GM23338 (cell line): ENCODE measurements around the gene BOLA3. TPM values are rescaled to one million over a fixed set of nuclear protein-coding genes. Genes with fewer than 3 reads are reported as not detected.

Source experiments
- ATAC-seq: fragments of 200-7000 bp; cut with Tn5 transposase; 3 replicates; pipeline ENCODE4 v1.9.1; 2020
- DNase-seq: peaks from one replicate; pipeline ENCODE4 v3.0.0-alpha.2; 2015; ENCODE audit warnings: low spot score
- H2AFZ ChIP-seq: fragments of 200-600 bp; sonication (generic); 2 replicates; pipeline ENCODE4 v1.8.0; 2016; ENCODE audit warnings: antibody characterized with exemption, mild to moderate bottlenecking, moderate library complexity
- H3F3A ChIP-seq: fragments of 200-600 bp; sonication (generic); replicated peaks from 2 replicates; pipeline ENCODE4 v1.8.0; 2017; ENCODE audit warnings: antibody characterized with exemption, mixed run types, low read depth
- H3K27ac ChIP-seq: fragments of 200-600 bp; sonication (generic); 2 replicates; pipeline ENCODE4 v1.6.1; 2016; ENCODE audit warnings: low read depth
- H3K27me3 ChIP-seq: fragments of 200-600 bp; sonication (generic); 2 replicates; pipeline ENCODE4 v1.8.0; 2016; ENCODE audit warnings: mild to moderate bottlenecking, mixed run types, moderate library complexity; ENCODE audit not compliant: insufficient read depth
- H3K36me3 ChIP-seq: fragments of 200-600 bp; sonication (generic); 2 replicates; pipeline ENCODE4 v1.8.0; 2016; ENCODE audit warnings: mild to moderate bottlenecking; ENCODE audit not compliant: insufficient read depth
- H3K4me1 ChIP-seq: fragments of 200-600 bp; sonication (generic); 2 replicates; pipeline ENCODE4 v1.8.0; 2016; ENCODE audit warnings: mild to moderate bottlenecking, moderate library complexity; ENCODE audit not compliant: insufficient read depth
- H3K4me2 ChIP-seq: fragments of 200-600 bp; sonication (generic); 2 replicates; pipeline ENCODE4 v1.7.1; 2017; ENCODE audit warnings: mixed run types
- H3K4me3 ChIP-seq: fragments of 200-600 bp; sonication (generic); 2 replicates; pipeline ENCODE4 v1.6.1; 2016; ENCODE audit warnings: mixed run types
- H3K79me2 ChIP-seq: fragments of 200-600 bp; sonication (generic); replicated peaks from 2 replicates; pipeline ENCODE4 v1.8.0; 2017; ENCODE audit warnings: mild to moderate bottlenecking; ENCODE audit not compliant: insufficient read depth
- H3K9me2 ChIP-seq: fragments of 200-600 bp; sonication (generic); 2 replicates; pipeline ENCODE4 v1.8.0; 2017; ENCODE audit not compliant: insufficient read depth
- H4K20me1 ChIP-seq: fragments of 200-600 bp; sonication (generic); replicated peaks from 2 replicates; pipeline ENCODE4 v1.8.0; 2017; ENCODE audit warnings: mild to moderate bottlenecking; ENCODE audit not compliant: insufficient read depth
- H3K27ac Mint-ChIP-seq: 2 replicates; pipeline ENCODE4 v1.8.0; 2020; ENCODE audit warnings: inconsistent platforms, mild to moderate bottlenecking, moderate library complexity, mixed read lengths
- H3K27me3 Mint-ChIP-seq: 3 replicates; pipeline ENCODE4 v1.8.0; 2022; ENCODE audit warnings: low read depth, mild to moderate bottlenecking, moderate library complexity, mixed read lengths, inconsistent platforms; ENCODE audit not compliant: insufficient read depth, poor library complexity
- H3K36me3 Mint-ChIP-seq: 3 replicates; pipeline ENCODE4 v1.8.0; 2021; ENCODE audit warnings: low read depth, mild to moderate bottlenecking, inconsistent platforms, moderate library complexity, mixed read lengths
- H3K4me1 Mint-ChIP-seq: 3 replicates; pipeline ENCODE4 v1.8.0; 2020; ENCODE audit warnings: mild to moderate bottlenecking, inconsistent platforms, mixed read lengths
- H3K4me3 Mint-ChIP-seq: 3 replicates; pipeline ENCODE4 v1.8.0; 2021; ENCODE audit warnings: moderate library complexity, mild to moderate bottlenecking, inconsistent platforms, mixed read lengths
- H3K9me3 Mint-ChIP-seq: 3 replicates; pipeline ENCODE4 v1.8.0; 2020; ENCODE audit warnings: moderate library complexity, mild to moderate bottlenecking, inconsistent platforms, mixed read lengths
- EZH2 ChIP-seq: fragments of 200-600 bp; sonication (generic); IDR thresholded peaks from one replicate; pipeline ENCODE4 v1.8.0; 2017; ENCODE audit warnings: antibody characterized with exemption, mild to moderate bottlenecking, low read depth; ENCODE audit not compliant: unreplicated experiment
- EZH2phosphoT487 ChIP-seq: fragments of 200-600 bp; sonication (generic); IDR thresholded peaks from one replicate; pipeline ENCODE4 v1.8.1; 2018; ENCODE audit warnings: antibody characterized with exemption; ENCODE audit not compliant: unreplicated experiment
- POLR2AphosphoS5 ChIP-seq: IDR thresholded peaks from 2 replicates; pipeline ENCODE4 v1.6.1; 2016; ENCODE audit warnings: antibody characterized with exemption, low read depth
- STAT1 ChIP-seq: IDR thresholded peaks from one replicate; pipeline ENCODE4 v1.6.1; 2016; ENCODE audit warnings: antibody characterized with exemption; ENCODE audit not compliant: unreplicated experiment
- ZNF114 ChIP-seq: fragments of 250-450 bp; sonication (Bioruptor Pico); IDR thresholded peaks from 2 replicates; pipeline ENCODE4 v1.5.0; 2020; ENCODE audit warnings: mild to moderate bottlenecking, moderate library complexity
- ZNF331 ChIP-seq: fragments of 250-450 bp; sonication (Bioruptor Pico); IDR thresholded peaks from 2 replicates; pipeline ENCODE4 v1.5.0; 2020; ENCODE audit warnings: low read depth, mild to moderate bottlenecking, moderate library complexity
- polyA plus RNA-seq: library from polyadenylated mRNA; unstranded; fragments of >200 nt; fragmentation: Nextera tagmentation; extraction: Ambion mirVana; gene quantifications from 2 replicates; pipeline ENCODE4 v1.2.1, GENCODE V29; 2016
- total RNA-seq: library from RNA; depleted of rRNA; stranded (reverse); fragments of >200 nt; shearing (Covaris generic); gene quantifications from 2 replicates; pipeline ENCODE4 v1.2.3, GENCODE V29; 2014
- TF ChIP-seq, protein P1 (sequence below): IDR thresholded peaks from one replicate; pipeline ENCODE4 v1.6.1; 2018; ENCODE audit warnings: antibody characterized with exemption; ENCODE audit not compliant: unreplicated experiment
- TF ChIP-seq, protein P2 (sequence below): fragments of 250-450 bp; sonication (Bioruptor Pico); IDR thresholded peaks from 2 replicates; pipeline ENCODE4 v1.5.0; 2020; ENCODE audit warnings: mild to moderate bottlenecking, moderate library complexity
- TF ChIP-seq, protein P3 (sequence below): IDR thresholded peaks from 2 replicates; pipeline ENCODE4 v1.6.1; 2016; ENCODE audit warnings: antibody characterized with exemption

The BOLA3 gene
- total and polyA plus RNA-seq, 2 experiments from 2014 or later = 89.8 to 233 TPM

DNA sequence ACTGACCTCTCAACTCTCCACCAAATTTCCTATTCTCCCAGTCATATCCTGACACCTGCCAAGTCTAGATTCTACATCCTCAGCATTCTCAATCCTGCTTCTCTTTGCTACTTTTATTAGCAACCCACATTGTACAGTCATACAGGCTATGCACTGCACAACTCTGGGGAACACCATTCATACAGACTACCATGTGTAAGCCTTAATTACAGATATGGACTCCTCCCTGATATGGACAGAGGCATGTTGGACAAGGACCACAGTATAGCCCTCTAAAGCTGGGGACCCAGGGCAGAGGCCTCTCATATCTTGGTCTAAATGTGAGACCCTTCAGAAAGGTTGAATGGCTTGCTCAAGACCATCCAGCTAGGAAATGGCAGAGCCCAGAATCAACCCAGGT is 36.3 kb downstream of the BOLA3 start:
- DNase-seq = no peak
- H3K9me3 Mint-ChIP-seq = no peaks in the 10 kb centered on the region
- no peak for ATAC-seq

DNA sequence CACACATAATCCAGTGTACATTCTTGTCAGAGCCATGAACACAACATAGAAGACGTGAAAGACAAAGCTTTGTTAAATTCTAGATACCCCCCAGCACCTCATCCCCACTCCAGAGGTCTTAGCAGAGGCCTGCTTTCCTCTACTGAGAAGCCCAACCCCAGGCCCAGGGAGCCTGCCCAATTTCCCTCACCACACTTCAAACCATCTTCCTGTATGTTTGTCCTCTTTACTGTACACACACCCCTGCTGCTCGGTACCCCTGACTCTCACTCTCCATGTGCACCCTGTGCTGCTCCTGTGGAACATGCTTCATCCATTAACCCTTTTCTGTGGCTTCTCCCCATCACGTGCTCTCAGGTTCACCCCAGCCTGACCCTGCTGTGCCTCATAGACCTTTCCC is 37.2 kb downstream of the BOLA3 start:
- no peak overlapping the region for H3K27ac Mint-ChIP-seq
- no peaks in the 10 kb centered on the region for H3K9me2 ChIP-seq
- no peaks in the 10 kb centered on the region for H3K9me3 Mint-ChIP-seq
- DNase-seq (no peak), ATAC-seq (no peak)
- H3K36me3 Mint-ChIP-seq = no peaks in the 10 kb centered on the region; the same call in 2 of the 3 replicates
- no peak overlapping the region for H3K4me3 Mint-ChIP-seq
- no peak overlapping the region for H3K27ac ChIP-seq
- H3K4me1 Mint-ChIP-seq = peaks cover 26% of the 10 kb centered on the region
- H3K4me1 ChIP-seq = peaks cover 27% of the 10 kb centered on the region
- no peak overlapping the region for H3K4me2 ChIP-seq
- H2AFZ ChIP-seq = no peak overlapping the region
- H3K27me3 ChIP-seq = no peaks in the 10 kb centered on the region
- no peaks in the 10 kb centered on the region; the same call in 1 of the 2 replicates for H3F3A ChIP-seq
- no peaks in the 10 kb centered on the region for H3K79me2 ChIP-seq
- no peak overlapping the region for H3K4me3 ChIP-seq
- H3K27me3 Mint-ChIP-seq = peaks cover 7% of the 10 kb centered on the region
- no peaks in the 10 kb centered on the region for H4K20me1 ChIP-seq
- H3K36me3 ChIP-seq = no peaks in the 10 kb centered on the region
- TF ChIP-seq, protein P1, sequence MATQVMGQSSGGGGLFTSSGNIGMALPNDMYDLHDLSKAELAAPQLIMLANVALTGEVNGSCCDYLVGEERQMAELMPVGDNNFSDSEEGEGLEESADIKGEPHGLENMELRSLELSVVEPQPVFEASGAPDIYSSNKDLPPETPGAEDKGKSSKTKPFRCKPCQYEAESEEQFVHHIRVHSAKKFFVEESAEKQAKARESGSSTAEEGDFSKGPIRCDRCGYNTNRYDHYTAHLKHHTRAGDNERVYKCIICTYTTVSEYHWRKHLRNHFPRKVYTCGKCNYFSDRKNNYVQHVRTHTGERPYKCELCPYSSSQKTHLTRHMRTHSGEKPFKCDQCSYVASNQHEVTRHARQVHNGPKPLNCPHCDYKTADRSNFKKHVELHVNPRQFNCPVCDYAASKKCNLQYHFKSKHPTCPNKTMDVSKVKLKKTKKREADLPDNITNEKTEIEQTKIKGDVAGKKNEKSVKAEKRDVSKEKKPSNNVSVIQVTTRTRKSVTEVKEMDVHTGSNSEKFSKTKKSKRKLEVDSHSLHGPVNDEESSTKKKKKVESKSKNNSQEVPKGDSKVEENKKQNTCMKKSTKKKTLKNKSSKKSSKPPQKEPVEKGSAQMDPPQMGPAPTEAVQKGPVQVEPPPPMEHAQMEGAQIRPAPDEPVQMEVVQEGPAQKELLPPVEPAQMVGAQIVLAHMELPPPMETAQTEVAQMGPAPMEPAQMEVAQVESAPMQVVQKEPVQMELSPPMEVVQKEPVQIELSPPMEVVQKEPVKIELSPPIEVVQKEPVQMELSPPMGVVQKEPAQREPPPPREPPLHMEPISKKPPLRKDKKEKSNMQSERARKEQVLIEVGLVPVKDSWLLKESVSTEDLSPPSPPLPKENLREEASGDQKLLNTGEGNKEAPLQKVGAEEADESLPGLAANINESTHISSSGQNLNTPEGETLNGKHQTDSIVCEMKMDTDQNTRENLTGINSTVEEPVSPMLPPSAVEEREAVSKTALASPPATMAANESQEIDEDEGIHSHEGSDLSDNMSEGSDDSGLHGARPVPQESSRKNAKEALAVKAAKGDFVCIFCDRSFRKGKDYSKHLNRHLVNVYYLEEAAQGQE = no peak
- TF ChIP-seq, protein P2, sequence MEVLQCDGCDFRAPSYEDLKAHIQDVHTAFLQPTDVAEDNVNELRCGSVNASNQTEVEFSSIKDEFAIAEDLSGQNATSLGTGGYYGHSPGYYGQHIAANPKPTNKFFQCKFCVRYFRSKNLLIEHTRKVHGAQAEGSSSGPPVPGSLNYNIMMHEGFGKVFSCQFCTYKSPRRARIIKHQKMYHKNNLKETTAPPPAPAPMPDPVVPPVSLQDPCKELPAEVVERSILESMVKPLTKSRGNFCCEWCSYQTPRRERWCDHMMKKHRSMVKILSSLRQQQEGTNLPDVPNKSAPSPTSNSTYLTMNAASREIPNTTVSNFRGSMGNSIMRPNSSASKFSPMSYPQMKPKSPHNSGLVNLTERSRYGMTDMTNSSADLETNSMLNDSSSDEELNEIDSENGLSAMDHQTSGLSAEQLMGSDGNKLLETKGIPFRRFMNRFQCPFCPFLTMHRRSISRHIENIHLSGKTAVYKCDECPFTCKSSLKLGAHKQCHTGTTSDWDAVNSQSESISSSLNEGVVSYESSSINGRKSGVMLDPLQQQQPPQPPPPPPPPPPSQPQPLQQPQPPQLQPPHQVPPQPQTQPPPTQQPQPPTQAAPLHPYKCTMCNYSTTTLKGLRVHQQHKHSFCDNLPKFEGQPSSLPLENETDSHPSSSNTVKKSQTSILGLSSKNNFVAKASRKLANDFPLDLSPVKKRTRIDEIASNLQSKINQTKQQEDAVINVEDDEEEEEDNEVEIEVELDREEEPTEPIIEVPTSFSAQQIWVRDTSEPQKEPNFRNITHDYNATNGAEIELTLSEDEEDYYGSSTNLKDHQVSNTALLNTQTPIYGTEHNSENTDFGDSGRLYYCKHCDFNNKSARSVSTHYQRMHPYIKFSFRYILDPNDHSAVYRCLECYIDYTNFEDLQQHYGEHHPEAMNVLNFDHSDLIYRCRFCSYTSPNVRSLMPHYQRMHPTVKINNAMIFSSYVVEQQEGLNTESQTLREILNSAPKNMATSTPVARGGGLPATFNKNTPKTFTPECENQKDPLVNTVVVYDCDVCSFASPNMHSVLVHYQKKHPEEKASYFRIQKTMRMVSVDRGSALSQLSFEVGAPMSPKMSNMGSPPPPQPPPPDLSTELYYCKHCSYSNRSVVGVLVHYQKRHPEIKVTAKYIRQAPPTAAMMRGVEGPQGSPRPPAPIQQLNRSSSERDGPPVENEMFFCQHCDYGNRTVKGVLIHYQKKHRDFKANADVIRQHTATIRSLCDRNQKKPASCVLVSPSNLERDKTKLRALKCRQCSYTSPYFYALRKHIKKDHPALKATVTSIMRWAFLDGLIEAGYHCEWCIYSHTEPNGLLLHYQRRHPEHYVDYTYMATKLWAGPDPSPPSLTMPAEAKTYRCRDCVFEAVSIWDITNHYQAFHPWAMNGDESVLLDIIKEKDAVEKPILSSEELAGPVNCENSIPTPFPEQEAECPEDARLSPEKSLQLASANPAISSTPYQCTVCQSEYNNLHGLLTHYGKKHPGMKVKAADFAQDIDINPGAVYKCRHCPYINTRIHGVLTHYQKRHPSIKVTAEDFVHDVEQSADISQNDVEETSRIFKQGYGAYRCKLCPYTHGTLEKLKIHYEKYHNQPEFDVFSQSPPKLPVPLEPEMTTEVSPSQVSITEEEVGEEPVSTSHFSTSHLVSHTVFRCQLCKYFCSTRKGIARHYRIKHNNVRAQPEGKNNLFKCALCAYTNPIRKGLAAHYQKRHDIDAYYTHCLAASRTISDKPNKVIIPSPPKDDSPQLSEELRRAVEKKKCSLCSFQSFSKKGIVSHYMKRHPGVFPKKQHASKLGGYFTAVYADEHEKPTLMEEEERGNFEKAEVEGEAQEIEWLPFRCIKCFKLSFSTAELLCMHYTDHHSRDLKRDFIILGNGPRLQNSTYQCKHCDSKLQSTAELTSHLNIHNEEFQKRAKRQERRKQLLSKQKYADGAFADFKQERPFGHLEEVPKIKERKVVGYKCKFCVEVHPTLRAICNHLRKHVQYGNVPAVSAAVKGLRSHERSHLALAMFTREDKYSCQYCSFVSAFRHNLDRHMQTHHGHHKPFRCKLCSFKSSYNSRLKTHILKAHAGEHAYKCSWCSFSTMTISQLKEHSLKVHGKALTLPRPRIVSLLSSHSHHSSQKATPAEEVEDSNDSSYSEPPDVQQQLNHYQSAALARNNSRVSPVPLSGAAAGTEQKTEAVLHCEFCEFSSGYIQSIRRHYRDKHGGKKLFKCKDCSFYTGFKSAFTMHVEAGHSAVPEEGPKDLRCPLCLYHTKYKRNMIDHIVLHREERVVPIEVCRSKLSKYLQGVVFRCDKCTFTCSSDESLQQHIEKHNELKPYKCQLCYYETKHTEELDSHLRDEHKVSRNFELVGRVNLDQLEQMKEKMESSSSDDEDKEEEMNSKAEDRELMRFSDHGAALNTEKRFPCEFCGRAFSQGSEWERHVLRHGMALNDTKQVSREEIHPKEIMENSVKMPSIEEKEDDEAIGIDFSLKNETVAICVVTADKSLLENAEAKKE (CRISPR knock-in tag) = no peak
- TF ChIP-seq POLR2AphosphoS5 (no peak), ZNF114 (CRISPR knock-in tag) (no peak), EZH2phosphoT487 (no peak), EZH2 (no peak), ZNF331 (no peak), STAT1 (no peak)

More for the DNA sequence above, 36.3 kb downstream of the BOLA3 start:
- Histone ChIP-seq H3F3A (no peaks in the 10 kb centered on the region; the same call in 1 of the 2 replicates), H3K27me3 (no peaks in the 10 kb centered on the region), H3K4me3 (no peak overlapping the region), H3K4me1 (peaks cover 21% of the 10 kb centered on the region), H3K27ac (no peak overlapping the region), H3K9me2 (no peaks in the 10 kb centered on the region), H3K79me2 (no peaks in the 10 kb centered on the region), H3K4me2 (no peak overlapping the region), H3K36me3 (no peaks in the 10 kb centered on the region), H2AFZ (no peak overlapping the region), H4K20me1 (no peaks in the 10 kb centered on the region)
- TF ChIP-seq, protein P3, sequence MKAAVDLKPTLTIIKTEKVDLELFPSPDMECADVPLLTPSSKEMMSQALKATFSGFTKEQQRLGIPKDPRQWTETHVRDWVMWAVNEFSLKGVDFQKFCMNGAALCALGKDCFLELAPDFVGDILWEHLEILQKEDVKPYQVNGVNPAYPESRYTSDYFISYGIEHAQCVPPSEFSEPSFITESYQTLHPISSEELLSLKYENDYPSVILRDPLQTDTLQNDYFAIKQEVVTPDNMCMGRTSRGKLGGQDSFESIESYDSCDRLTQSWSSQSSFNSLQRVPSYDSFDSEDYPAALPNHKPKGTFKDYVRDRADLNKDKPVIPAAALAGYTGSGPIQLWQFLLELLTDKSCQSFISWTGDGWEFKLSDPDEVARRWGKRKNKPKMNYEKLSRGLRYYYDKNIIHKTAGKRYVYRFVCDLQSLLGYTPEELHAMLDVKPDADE = no peak
- no peak for TF ChIP-seq EZH2
- peaks cover 7% of the 10 kb centered on the region for H3K27me3 Mint-ChIP-seq
- H3K27ac Mint-ChIP-seq = no peak overlapping the region
- no peaks in the 10 kb centered on the region; the same call in 2 of the 3 replicates for H3K36me3 Mint-ChIP-seq
- peaks cover 22% of the 10 kb centered on the region for H3K4me1 Mint-ChIP-seq
- H3K4me3 Mint-ChIP-seq = no peak overlapping the region
